ENCODE measurements around the gene SYT2. TPM values are rescaled to one million over a fixed set of nuclear protein-coding genes. Genes with fewer than 3 reads are reported as not detected.

SYT2 gene
- total and polyA plus RNA-seq, 3 donors from 2014 or later, result 2.0 to 7.2 (median 2.1) TPM

- no peak for DNase-seq
- WGBS, 2 donors, result 71 to 72% methylated on average over 4 of the region's 4 CpGs
- no peaks in the 10 kb centered on the region for H3K36me3 ChIP-seq (ENCODE audit: low read depth, missing control alignments)
- H3K4me3 ChIP-seq, result no peak overlapping the region
- no peak for TF ChIP-seq CTCF (IDR thresholded peaks at IDR 0.05)
- no peak for TF ChIP-seq POLR2A (IDR thresholded peaks at IDR 0.05)
- no peaks in the 10 kb centered on the region for H3K4me1 ChIP-seq
- intact Hi-C loops (cut with DNase I; ENCODE audit: low total_unique reads), result no loop called here
- no peaks in the 10 kb centered on the region for H3K9me3 ChIP-seq
- H3K27ac ChIP-seq, result no peak overlapping the region
- H3K27me3 ChIP-seq, result no peaks in the 10 kb centered on the region
These were observed 30.7 kb downstream of the SYT2 start for GRCh38 chr1:202679406-202680177.

DNA sequence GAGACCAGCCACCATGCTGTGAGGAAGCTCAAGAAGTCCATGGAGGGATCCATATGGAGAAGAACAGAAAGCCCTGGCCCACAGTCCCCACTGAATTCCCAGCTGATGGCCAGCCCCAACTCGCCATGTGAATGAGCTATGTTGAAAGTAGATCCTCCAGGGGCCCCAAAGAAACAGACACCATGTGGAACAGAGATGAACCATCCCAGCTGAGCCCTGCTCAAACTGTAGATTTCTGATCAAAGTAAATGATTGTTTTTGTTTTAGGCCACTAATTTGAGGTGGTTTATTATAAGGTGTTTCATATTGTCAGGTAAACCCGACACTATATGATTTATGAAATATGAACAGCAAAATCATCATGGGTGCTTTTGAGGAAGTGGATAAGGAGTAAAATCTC, 32.8 kb downstream of the SYT2 start:
- intact Hi-C loops (cut with DNase I; ENCODE audit: low total_unique reads), result no loop called here
- Histone ChIP-seq H3K4me3 (no peak overlapping the region), H3K4me1 (no peaks in the 10 kb centered on the region), H3K36me3 (ENCODE audit: low read depth, missing control alignments) (no peaks in the 10 kb centered on the region), H3K9me3 (no peaks in the 10 kb centered on the region), H3K27ac (no peak overlapping the region), H3K27me3 (no peaks in the 10 kb centered on the region)
- TF ChIP-seq POLR2A (IDR thresholded peaks at IDR 0.05) (no peak), CTCF (IDR thresholded peaks at IDR 0.05) (no peak)
- DNase-seq, result no peak
- 94 to 98% methylated on average over 2 of the region's 2 CpGs for WGBS, 2 donors

DNA sequence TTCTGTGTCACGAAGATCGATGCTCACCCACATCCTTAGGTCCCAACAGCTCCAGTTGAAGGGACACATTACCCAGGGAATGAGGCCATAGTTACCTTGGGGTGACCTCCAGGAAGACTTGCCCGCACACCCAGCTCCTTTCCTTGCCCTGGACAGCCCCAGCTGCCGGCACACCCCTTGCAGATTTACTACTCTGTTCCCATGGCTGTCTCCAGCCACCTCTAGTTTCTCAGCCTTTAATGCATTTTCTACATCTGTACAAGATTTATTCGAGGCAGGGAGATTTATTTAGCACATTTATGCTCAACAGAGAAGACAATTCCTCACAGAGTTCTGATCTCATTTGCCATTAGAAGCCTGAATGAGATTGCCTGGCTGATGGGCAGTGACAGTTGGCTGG, 36.7 kb downstream of the SYT2 start:
- TF ChIP-seq POLR2A (IDR thresholded peaks at IDR 0.05), result no peak
- TF ChIP-seq CTCF (IDR thresholded peaks at IDR 0.05), result no peak
- no peak overlapping the region for H3K27ac ChIP-seq
- H3K9me3 ChIP-seq, result no peaks in the 10 kb centered on the region
- 89 to 95% methylated on average over 5 of the region's 5 CpGs for WGBS, 2 donors
- H3K36me3 ChIP-seq (ENCODE audit: low read depth, missing control alignments), result no peaks in the 10 kb centered on the region
- no peak overlapping the region for H3K4me3 ChIP-seq
- intact Hi-C loops (cut with DNase I; ENCODE audit: low total_unique reads), result no loop called here
- H3K27me3 ChIP-seq, result no peaks in the 10 kb centered on the region
- no peak for DNase-seq
- H3K4me1 ChIP-seq, result no peaks in the 10 kb centered on the region

- Histone ChIP-seq H3K9me3 (no peaks in the 10 kb centered on the region), H3K27me3 (no peaks in the 10 kb centered on the region), H3K27ac (no peak overlapping the region), H3K4me1 (no peaks in the 10 kb centered on the region), H3K4me3 (no peak overlapping the region), H3K36me3 (ENCODE audit: low read depth, missing control alignments) (no peaks in the 10 kb centered on the region)
- WGBS, 2 donors, result 47 to 60% methylated on average over 5 of the region's 5 CpGs
- DNase-seq, result no peak
- intact Hi-C loops (cut with DNase I; ENCODE audit: low total_unique reads), result no loop called here
- no peak for TF ChIP-seq POLR2A (IDR thresholded peaks at IDR 0.05)
- no peak for TF ChIP-seq CTCF (IDR thresholded peaks at IDR 0.05)
These were observed 38.9 kb downstream of the SYT2 start for GRCh38 chr1:202671399-202671798.

- intact Hi-C loops (cut with DNase I; ENCODE audit: low total_unique reads), result no loop called here
- 74 to 76% methylated on average over 3 of the region's 3 CpGs for WGBS, 2 donors
- Histone ChIP-seq H3K27me3 (no peaks in the 10 kb centered on the region), H3K4me1 (no peaks in the 10 kb centered on the region), H3K4me3 (no peak overlapping the region), H3K9me3 (no peaks in the 10 kb centered on the region), H3K27ac (no peak overlapping the region), H3K36me3 (ENCODE audit: low read depth, missing control alignments) (no peaks in the 10 kb centered on the region)
- no peak for TF ChIP-seq POLR2A (IDR thresholded peaks at IDR 0.05)
- no peak for TF ChIP-seq CTCF (IDR thresholded peaks at IDR 0.05)
- DNase-seq, result no peak
These were observed 44.8 kb downstream of the SYT2 start for GRCh38 chr1:202665417-202665816.
